ENCODE results near the gene TULP4.
"Not testable (repeated sequence)": the region's sequence is repeated elsewhere in the genome, so short reads cannot be mapped to it uniquely, and the experiment has no call there.

TULP4 gene

GRCh38 chr6:158539413-158539812 is 227.1 kb downstream of the TULP4 start:
- no peak for DNase-seq

GRCh38 chr6:158539881-158540280 is 227.6 kb downstream of the TULP4 start:
- no peak for DNase-seq

- no peak for DNase-seq
Observed at GRCh38 chr6:158543606-158544185, 231.4 kb downstream of the TULP4 start.

- DNase-seq: no peak
Observed at GRCh38 chr6:158544428-158544827, 232.2 kb downstream of the TULP4 start.

GRCh38 chr6:158545043-158545966 is 233.0 kb downstream of the TULP4 start:
- no peak for DNase-seq

GRCh38 chr6:158548418-158549161 is 236.3 kb downstream of the TULP4 start:
- no peak for DNase-seq

- DNase-seq: no peak
Observed at GRCh38 chr6:158552055-158552795, 240.0 kb downstream of the TULP4 start.

GRCh38 chr6:158552796-158553138 is 240.5 kb downstream of the TULP4 start:
- DNase-seq: no peak

- no peak for DNase-seq
Observed at GRCh38 chr6:158554611-158555361, 242.5 kb downstream of the TULP4 start.

- DNase-seq: no peak
Observed at GRCh38 chr6:158556113-158556512, 243.8 kb downstream of the TULP4 start.

- DNase-seq: not testable (repeated sequence)
Observed at GRCh38 chr6:158557110-158557509, 244.8 kb downstream of the TULP4 start.

- no peak for DNase-seq
Observed at GRCh38 chr6:158557927-158558326, 245.7 kb downstream of the TULP4 start.

- DNase-seq: no peak
Observed at GRCh38 chr6:158558415-158559306, 246.4 kb downstream of the TULP4 start.

GRCh38 chr6:158559338-158559894 is 247.2 kb downstream of the TULP4 start:
- DNase-seq: no peak

- DNase-seq: peak; percentile 78
Observed at GRCh38 chr6:158559895-158560835, 247.9 kb downstream of the TULP4 start, which contains the start of gene TMEM181. TSS of gene TMEM181 (plus strand) at chr6:158560091. CDS start at chr6:158560225, 134 bp downstream.

- no peak for DNase-seq
Observed at GRCh38 chr6:158560836-158561320, 248.6 kb downstream of the TULP4 start.
